Karpas-422 (cell line): Measurements from ENCODE around the gene PUM1. TPM values are rescaled to one million over a fixed set of nuclear protein-coding genes. Genes with fewer than 3 reads are reported as not detected.

Experiments used
- DNase-seq: peaks from one replicate; pipeline ENCODE4 v3.0.0-alpha.2; 2015
- H2AFZ ChIP-seq: fragments of 200-600 bp; sonication (generic); 2 replicates; pipeline ENCODE4 v1.6.1; 2014; ENCODE audit warnings: antibody characterized with exemption, low read length, mixed read lengths
- H3K27ac ChIP-seq: fragments of 200-600 bp; sonication (generic); 2 replicates; pipeline ENCODE4 v1.5.1; 2014; ENCODE audit warnings: mild to moderate bottlenecking, low read length, moderate library complexity
- H3K27me3 ChIP-seq: fragments of 200-600 bp; sonication (generic); 2 replicates; pipeline ENCODE4 v1.6.1; 2014; ENCODE audit warnings: low read length, mixed read lengths
- H3K36me3 ChIP-seq: fragments of 200-600 bp; sonication (generic); 2 replicates; pipeline ENCODE4 v1.6.1; 2014; ENCODE audit warnings: low read length, mixed read lengths; ENCODE audit not compliant: insufficient read depth
- H3K4me1 ChIP-seq: fragments of 200-600 bp; sonication (generic); 2 replicates; pipeline ENCODE4 v1.6.1; 2014; ENCODE audit warnings: mild to moderate bottlenecking, low read length, mixed read lengths
- H3K4me2 ChIP-seq: fragments of 200-600 bp; sonication (generic); 2 replicates; pipeline ENCODE4 v1.6.1; 2014; ENCODE audit warnings: low read length, low read depth, mild to moderate bottlenecking; ENCODE audit not compliant: poor library complexity, severe bottlenecking
- H3K4me3 ChIP-seq: fragments of 200-600 bp; sonication (generic); 2 replicates; pipeline ENCODE4 v1.5.1; 2014; ENCODE audit warnings: mild to moderate bottlenecking, antibody characterized with exemption, low read length, mixed read lengths
- H3K79me2 ChIP-seq: fragments of 200-600 bp; sonication (generic); 2 replicates; pipeline ENCODE4 v1.6.1; 2014; ENCODE audit warnings: mild to moderate bottlenecking, low read length, mixed read lengths
- H3K9ac ChIP-seq: fragments of 200-600 bp; sonication (generic); 2 replicates; pipeline ENCODE4 v1.6.0; 2014; ENCODE audit warnings: low read length
- H3K9me2 ChIP-seq: fragments of 200-600 bp; sonication (generic), shearing (Covaris generic); replicated peaks from 2 replicates; pipeline ENCODE4 v1.6.0; 2014; ENCODE audit warnings: mild to moderate bottlenecking, low read length, moderate library complexity; ENCODE audit not compliant: insufficient read depth
- H3K9me3 ChIP-seq: fragments of 300-700, 200-600 bp; sonication (generic); 2 replicates; pipeline ENCODE4 v1.6.1; 2014; ENCODE audit warnings: low read length, mixed read lengths
- H4K20me1 ChIP-seq: fragments of 200-600 bp; sonication (generic); 2 replicates; pipeline ENCODE4 v1.6.1; 2014; ENCODE audit warnings: mild to moderate bottlenecking, antibody characterized with exemption, low read length, low read depth; ENCODE audit not compliant: insufficient read depth
- total RNA-seq: library from RNA; depleted of rRNA; stranded (reverse); fragments of >200 nt; shearing (Covaris generic); gene quantifications from 2 replicates; pipeline ENCODE4 v1.2.3, GENCODE V29; 2014; ENCODE audit warnings: low replicate concordance

PUM1 gene
- total RNA-seq, 1 experiment from 2014 or later = 96.2 TPM

DNA sequence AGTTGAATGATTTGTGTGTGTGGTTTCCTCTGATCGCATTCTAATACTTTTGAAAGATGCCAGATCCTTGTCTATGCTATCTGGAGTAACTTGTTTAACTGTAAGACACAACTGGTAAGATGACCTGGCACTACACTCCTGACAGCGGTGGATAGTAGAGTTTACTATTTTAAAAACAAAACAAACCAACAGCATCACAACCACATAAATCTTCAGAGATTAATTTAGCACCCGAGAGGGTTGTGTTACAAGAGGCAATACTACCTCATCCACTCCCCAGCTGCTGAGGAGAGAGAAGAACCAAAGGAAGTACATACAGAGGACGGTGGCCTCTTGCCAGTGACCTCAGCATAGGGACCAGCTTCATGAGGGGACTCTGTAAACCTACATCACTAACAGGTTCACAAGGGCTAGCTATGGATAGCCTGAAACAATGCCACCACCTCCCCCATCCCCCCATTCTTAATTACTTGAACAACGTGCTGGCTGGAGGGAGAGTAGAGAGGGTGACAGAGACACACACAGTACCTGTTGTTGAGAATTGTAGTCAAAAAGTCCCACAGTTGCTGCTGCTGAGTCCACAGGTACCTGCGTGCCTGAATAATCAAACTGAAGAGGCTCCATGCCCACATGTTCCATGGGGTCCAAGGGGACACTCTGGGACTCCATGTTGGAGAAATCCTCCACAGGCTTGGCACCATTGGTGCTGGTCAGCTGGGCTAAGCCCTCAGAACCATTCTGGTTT lies 73.5 kb downstream of the PUM1 start:
- H3K27me3 ChIP-seq = no peaks in the 10 kb centered on the region
- peaks cover 60% of the 10 kb centered on the region; the same call in 1 of the 2 replicates for H3K36me3 ChIP-seq
- H2AFZ ChIP-seq = no peak overlapping the region
- no peak overlapping the region for H3K4me3 ChIP-seq
- no peak overlapping the region for H3K27ac ChIP-seq
- no peaks in the 10 kb centered on the region for H3K9me3 ChIP-seq
- H4K20me1 ChIP-seq = peaks cover 10% of the 10 kb centered on the region; the same call in 1 of the 2 replicates
- H3K4me1 ChIP-seq = no peaks in the 10 kb centered on the region
- H3K9me2 ChIP-seq = no peaks in the 10 kb centered on the region
- H3K9ac ChIP-seq = no peak overlapping the region
- peaks cover 99% of the 10 kb centered on the region for H3K79me2 ChIP-seq
- H3K4me2 ChIP-seq = no peak overlapping the region
- no peak for DNase-seq

DNA sequence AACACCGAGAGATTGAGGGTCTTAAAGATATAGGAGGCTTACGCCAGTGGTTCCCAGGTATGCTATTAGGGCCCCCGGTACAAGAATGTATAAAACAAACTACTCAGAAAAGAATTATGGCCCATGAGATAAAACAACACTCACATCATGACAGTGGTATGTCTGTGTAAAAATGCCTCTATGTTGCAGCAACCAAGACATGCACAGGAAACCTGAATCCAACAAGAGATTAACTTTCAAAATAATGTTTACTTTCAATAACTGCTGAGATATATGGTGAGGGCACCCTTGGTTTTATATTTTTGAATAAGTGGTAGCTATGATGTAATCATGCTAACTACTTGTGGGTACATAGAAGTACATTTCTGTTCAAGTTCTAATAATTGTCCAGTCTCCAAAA lies 74.9 kb downstream of the PUM1 start:
- Histone ChIP-seq H3K79me2 (peaks cover 99% of the 10 kb centered on the region), H2AFZ (no peak overlapping the region), H3K9me3 (no peaks in the 10 kb centered on the region), H3K9ac (no peak overlapping the region), H3K36me3 (peaks cover 54% of the 10 kb centered on the region; the same call in 1 of the 2 replicates), H3K4me3 (no peak overlapping the region), H3K9me2 (no peaks in the 10 kb centered on the region), H3K27me3 (no peaks in the 10 kb centered on the region), H3K4me1 (no peaks in the 10 kb centered on the region), H3K27ac (no peak overlapping the region), H4K20me1 (peaks cover 13% of the 10 kb centered on the region; the same call in 1 of the 2 replicates), H3K4me2 (no peak overlapping the region)
- DNase-seq = no peak

DNA sequence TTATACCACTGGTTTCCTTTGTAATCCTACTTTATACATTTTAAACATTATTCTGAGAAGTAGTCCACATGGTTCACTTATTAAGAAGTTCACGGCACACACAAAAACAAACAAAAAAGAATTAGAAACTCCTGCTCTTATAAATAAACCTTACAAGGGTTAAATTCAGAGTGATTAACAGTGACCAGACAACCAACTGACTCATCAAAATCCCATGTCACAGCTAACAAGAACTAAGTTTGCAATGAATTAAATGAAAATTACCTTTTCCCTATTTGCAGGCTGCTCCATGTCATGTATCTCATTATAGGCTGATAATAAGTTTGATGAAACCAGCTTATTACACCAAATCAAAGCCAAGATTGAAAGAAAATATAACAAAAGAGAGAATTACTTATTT lies 77.5 kb downstream of the PUM1 start:
- no peak overlapping the region for H3K27ac ChIP-seq
- H3K4me2 ChIP-seq = no peak overlapping the region
- no peak overlapping the region for H3K4me3 ChIP-seq
- DNase-seq = no peak
- peaks cover 99% of the 10 kb centered on the region for H3K79me2 ChIP-seq
- H3K36me3 ChIP-seq = peaks cover 41% of the 10 kb centered on the region; the same call in 1 of the 2 replicates
- H3K9ac ChIP-seq = no peak overlapping the region
- no peaks in the 10 kb centered on the region for H3K27me3 ChIP-seq
- no peaks in the 10 kb centered on the region for H3K9me2 ChIP-seq
- peaks cover 17% of the 10 kb centered on the region; the same call in 1 of the 2 replicates for H4K20me1 ChIP-seq
- peaks cover 4% of the 10 kb centered on the region; the same call in 1 of the 2 replicates for H3K4me1 ChIP-seq
- H2AFZ ChIP-seq = no peak overlapping the region
- no peaks in the 10 kb centered on the region for H3K9me3 ChIP-seq

- Histone ChIP-seq H3K27ac (no peak overlapping the region), H3K79me2 (peaks cover 99% of the 10 kb centered on the region), H3K4me2 (no peak overlapping the region), H3K36me3 (peaks cover 40% of the 10 kb centered on the region; the same call in 1 of the 2 replicates), H3K27me3 (no peaks in the 10 kb centered on the region), H2AFZ (no peak overlapping the region), H3K4me1 (peaks cover 9% of the 10 kb centered on the region; the same call in 1 of the 2 replicates), H3K9me2 (no peaks in the 10 kb centered on the region), H3K9ac (no peak overlapping the region), H3K9me3 (no peaks in the 10 kb centered on the region), H3K4me3 (no peak overlapping the region), H4K20me1 (peaks cover 24% of the 10 kb centered on the region)
- no peak for DNase-seq
These were observed 78.8 kb downstream of the PUM1 start for GRCh38 chr1:30986755-30987154.

DNA sequence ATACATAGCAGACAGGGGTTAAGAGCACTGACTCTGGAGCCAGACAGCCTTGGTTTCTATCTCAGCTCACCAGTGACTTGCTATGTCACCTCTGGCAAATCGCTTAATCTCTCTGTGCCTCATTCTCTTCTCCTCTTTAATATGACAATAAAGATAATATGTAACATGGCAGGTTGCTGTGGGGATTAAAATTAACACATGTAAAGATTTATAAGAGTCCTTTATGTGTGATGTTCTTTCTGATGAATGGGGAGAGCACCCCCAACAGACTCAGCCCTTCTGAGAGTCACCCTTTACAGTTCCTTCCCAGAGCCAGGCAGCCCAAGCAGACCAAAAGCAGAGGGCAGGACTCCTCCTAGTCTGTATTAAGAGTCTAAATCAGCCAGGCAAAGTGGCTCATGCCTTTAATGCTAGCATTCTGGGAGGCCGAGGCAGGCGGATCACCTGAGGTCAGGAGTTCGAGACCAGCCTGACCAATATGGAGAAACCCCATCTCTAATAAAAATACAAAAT lies 80.5 kb downstream of the PUM1 start:
- peaks cover 19% of the 10 kb centered on the region for H4K20me1 ChIP-seq
- H3K79me2 ChIP-seq = peaks cover 96% of the 10 kb centered on the region
- H3K4me1 ChIP-seq = peaks cover 9% of the 10 kb centered on the region; the same call in 1 of the 2 replicates
- H2AFZ ChIP-seq = no peak overlapping the region
- no peaks in the 10 kb centered on the region for H3K27me3 ChIP-seq
- no peak overlapping the region for H3K27ac ChIP-seq
- no peak for DNase-seq
- no peaks in the 10 kb centered on the region for H3K9me3 ChIP-seq
- H3K36me3 ChIP-seq = peaks cover 29% of the 10 kb centered on the region; the same call in 1 of the 2 replicates
- no peaks in the 10 kb centered on the region for H3K9me2 ChIP-seq
- H3K9ac ChIP-seq = no peak overlapping the region
- H3K4me2 ChIP-seq = no peak overlapping the region
- H3K4me3 ChIP-seq = no peak overlapping the region

- DNase-seq = no peak
- Histone ChIP-seq H3K4me3 (no peak overlapping the region), H2AFZ (no peak overlapping the region), H3K79me2 (peaks cover 96% of the 10 kb centered on the region), H4K20me1 (peaks cover 19% of the 10 kb centered on the region), H3K36me3 (peaks cover 28% of the 10 kb centered on the region; the same call in 1 of the 2 replicates), H3K4me2 (no peak overlapping the region), H3K9me2 (no peaks in the 10 kb centered on the region), H3K27ac (no peak overlapping the region), H3K27me3 (no peaks in the 10 kb centered on the region), H3K4me1 (peaks cover 9% of the 10 kb centered on the region; the same call in 1 of the 2 replicates), H3K9me3 (no peaks in the 10 kb centered on the region), H3K9ac (no peak overlapping the region)
These were observed 81.2 kb downstream of the PUM1 start for GRCh38 chr1:30984165-30984889.

- H2AFZ ChIP-seq = no peak overlapping the region
- H3K36me3 ChIP-seq = peaks cover 28% of the 10 kb centered on the region; the same call in 1 of the 2 replicates
- H3K9me3 ChIP-seq = no peaks in the 10 kb centered on the region
- no peak overlapping the region for H3K4me3 ChIP-seq
- no peak overlapping the region for H3K9ac ChIP-seq
- no peak for DNase-seq
- H3K9me2 ChIP-seq = no peaks in the 10 kb centered on the region
- H4K20me1 ChIP-seq = peaks cover 20% of the 10 kb centered on the region
- no peaks in the 10 kb centered on the region for H3K27me3 ChIP-seq
- H3K4me2 ChIP-seq = no peak overlapping the region
- H3K4me1 ChIP-seq = peaks cover 9% of the 10 kb centered on the region; the same call in 1 of the 2 replicates
- H3K79me2 ChIP-seq = peaks cover 96% of the 10 kb centered on the region
- no peak overlapping the region for H3K27ac ChIP-seq
These were observed 82.6 kb downstream of the PUM1 start for GRCh38 chr1:30982937-30983336.

GRCh38 chr1:30982431-30982830 lies 83.1 kb downstream of the PUM1 start:
- DNase-seq = no peak
- no peak overlapping the region for H3K27ac ChIP-seq
- peaks cover 20% of the 10 kb centered on the region for H4K20me1 ChIP-seq
- H3K4me3 ChIP-seq = no peak overlapping the region
- H3K9ac ChIP-seq = no peak overlapping the region
- no peak overlapping the region for H2AFZ ChIP-seq
- H3K36me3 ChIP-seq = peaks cover 25% of the 10 kb centered on the region; the same call in 1 of the 2 replicates
- no peaks in the 10 kb centered on the region for H3K9me2 ChIP-seq
- H3K4me2 ChIP-seq = no peak overlapping the region
- H3K27me3 ChIP-seq = no peaks in the 10 kb centered on the region
- H3K4me1 ChIP-seq = peaks cover 9% of the 10 kb centered on the region
- H3K79me2 ChIP-seq = peaks cover 96% of the 10 kb centered on the region
- no peaks in the 10 kb centered on the region for H3K9me3 ChIP-seq
